SK-N-MC (cell line): ENCODE results near the gene CINP.

Experiments
- EZH2 ChIP-seq: fragments of 200-600 bp; sonication (generic); IDR thresholded peaks from one replicate; pipeline ENCODE4 v1.6.1; 2017; ENCODE audit warnings: antibody characterized with exemption
- FOXP2 ChIP-seq: optimal IDR thresholded peaks from 2 replicates; pipeline ENCODE3; 2011; ENCODE audit warnings: mild to moderate bottlenecking, moderate library complexity; ENCODE audit not compliant: insufficient read depth; ENCODE audit errors: extremely low read length, control extremely low read depth
- POLR2AphosphoS5 ChIP-seq: IDR thresholded peaks from 2 replicates; pipeline ENCODE4 v1.6.1; 2012; ENCODE audit warnings: mild to moderate bottlenecking, low read depth, low read length, borderline replicate concordance

GRCh38 chr14:102363182-102363943 is 673 bp upstream of the CINP start:
- TF ChIP-seq POLR2AphosphoS5: no peak
- TF ChIP-seq EZH2: no peak
- TF ChIP-seq FOXP2: no peak
